Kidney glomerular epithelial cell (primary cell): Measurements from ENCODE around the gene METTL6.
"Not testable (repeated sequence)": the region's sequence is repeated elsewhere in the genome, so short reads cannot be mapped to it uniquely, and the experiment has no call there.

Experiments
- DNase-seq: peaks from one replicate; lab custom pipeline; 2025; lab: John Stamatoyannopoulos, UW

Gene METTL6

DNA sequence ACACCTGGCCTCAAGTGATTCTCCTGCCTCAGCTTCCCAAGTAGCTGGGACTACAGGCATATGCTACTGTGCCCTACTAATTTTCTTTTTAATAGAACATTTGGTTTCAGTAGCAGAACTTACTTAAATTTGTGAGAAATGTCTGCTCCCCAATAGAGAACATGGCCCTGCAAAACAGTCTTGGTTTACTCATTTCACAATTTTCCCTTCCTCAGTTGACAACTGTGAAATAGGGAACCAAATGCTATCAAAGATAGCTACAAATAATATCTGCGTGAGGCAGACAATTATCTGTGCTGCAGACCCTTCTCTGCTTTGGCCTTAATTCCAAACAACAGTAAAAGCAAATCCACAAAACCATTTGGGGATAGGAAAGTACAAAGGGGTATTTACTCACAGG is 22.6 kb downstream of the METTL6 start:
- no peak for DNase-seq

DNA sequence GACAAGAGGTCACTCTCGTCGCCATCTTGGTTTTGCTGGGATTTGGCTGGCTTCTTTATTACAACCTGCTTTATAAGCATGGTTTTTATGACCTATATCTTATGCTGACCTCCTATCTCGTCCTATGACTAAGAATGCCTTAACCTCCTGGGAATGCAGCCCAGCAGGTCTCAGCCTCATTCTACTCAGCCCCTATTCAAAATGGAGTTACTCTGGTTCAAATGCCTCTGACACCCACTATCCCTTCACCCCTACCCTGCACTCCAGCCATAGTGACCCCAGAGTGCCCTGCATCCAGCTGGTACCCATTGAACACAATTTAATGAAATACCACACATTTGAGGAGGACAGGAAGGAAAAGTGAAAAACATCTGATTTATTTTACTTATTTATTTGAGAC is 23.4 kb downstream of the METTL6 start:
- no peak for DNase-seq

DNA sequence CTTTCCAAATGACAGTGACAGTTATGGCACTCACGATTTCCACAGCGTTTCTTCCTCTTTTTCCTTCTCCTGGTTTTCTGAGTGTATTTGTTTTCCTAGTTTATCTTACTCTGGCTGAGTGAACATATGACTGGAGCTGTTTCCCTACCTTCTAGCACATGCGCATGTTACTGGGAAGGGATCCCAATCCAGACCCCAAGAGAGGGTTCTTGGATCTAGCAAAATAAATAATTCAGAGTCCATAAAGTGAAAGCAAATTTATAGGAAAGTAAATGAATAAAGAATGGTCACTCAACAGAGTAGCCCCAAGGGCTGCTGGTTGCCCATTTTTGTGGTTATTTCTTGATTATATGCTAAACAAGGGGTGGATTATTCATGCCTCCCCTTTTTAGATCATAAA is 23.8 kb downstream of the METTL6 start:
- no peak for DNase-seq

DNA sequence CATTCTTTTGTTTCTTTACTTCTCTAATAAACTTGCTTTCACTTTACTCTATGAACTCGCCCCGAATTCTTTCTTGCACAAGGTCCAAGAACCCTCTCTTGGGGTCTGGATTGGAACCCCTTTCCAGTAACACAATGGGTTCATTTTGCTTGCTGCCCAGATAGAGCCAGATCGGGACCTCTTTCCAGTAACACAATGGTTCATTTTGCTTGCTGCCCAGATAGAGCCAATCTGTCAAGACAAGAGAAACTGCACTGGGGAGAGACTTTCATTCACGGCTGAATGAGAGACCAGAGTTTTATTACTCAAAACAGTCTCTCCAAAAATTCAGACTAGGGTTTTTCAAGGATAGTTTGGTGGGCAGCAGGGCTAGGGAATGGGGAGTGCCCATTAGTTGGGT is 25.4 kb downstream of the METTL6 start:
- no peak for DNase-seq

DNA sequence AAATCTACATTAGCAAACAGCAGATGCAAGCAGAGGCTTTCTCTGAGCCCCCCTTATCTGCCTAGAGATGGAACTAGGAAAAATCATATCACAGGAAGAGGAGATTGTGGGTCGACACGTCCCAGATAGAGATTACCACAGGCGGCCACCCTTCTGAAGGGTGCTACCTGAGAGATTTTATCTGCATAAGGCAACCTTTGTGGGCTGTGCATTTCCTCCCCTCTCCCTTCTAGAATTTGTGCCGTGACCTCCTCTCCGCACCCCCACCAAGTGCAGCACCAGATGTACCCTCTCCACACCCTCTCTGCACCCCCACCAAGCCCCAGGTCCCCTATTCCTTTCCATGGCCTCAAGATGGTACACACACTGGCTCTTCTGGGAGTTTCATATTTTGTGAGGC is 27.4 kb downstream of the METTL6 start:
- no peak for DNase-seq

DNA sequence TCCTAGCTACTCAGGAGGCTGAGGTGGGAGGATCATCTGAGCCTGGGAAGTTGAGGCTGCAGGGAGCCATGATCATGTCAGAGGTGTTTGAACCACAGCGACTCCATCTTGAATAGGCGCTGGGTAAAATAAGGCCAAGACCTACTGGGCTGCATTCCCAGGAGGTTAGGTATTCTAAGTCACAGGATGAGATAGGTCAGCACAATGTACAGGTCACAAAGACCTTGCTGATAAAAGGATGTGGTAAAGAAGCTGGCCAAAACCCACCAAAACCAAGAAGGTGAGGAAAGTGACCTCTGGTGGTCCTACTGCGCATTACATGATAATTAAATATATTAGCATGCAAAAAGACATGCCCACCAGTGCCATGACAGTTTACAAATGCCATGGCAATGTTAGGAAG is 28.6 kb downstream of the METTL6 start:
- not testable (repeated sequence) for DNase-seq

DNA sequence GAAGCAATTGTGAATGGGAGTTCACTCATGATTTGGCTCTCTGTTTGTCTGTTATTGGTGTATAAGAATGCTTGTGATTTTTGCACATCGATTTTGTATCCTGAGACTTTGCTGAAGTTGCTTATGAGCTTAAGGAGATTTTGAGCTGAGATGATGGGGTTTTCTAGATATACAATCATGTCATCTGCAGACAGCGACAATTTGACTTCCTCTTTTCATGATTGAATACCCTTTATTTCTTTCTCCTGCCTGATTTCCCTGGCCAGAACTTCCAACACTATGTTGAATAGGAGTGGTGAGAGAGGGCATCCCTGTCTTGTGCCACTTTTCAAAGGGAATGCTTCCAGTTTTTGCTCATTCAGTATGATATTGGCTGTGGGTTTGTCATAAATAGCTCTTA is 34.1 kb downstream of the METTL6 start:
- DNase-seq, result not testable (repeated sequence)

DNA sequence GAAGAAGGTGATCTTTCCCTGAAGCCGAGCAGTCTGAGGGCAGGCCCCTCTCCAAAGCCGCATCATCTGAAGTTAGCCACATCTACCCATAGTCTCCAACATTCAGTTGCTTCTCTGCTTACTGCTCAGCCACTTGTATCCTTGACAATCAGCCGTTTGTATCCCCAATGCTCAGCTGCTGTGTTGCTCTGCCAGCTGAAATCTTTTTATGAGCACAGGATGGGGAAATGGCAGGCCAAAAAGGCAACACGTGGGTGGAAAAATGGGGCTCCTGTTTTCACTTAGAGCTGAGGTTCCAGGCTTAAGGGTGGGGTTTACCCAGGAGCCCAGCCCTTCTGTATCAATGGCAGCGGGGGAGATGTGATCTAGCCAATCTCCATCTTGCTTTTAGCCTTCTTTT is 36.3 kb downstream of the METTL6 start:
- DNase-seq, result no peak

DNA sequence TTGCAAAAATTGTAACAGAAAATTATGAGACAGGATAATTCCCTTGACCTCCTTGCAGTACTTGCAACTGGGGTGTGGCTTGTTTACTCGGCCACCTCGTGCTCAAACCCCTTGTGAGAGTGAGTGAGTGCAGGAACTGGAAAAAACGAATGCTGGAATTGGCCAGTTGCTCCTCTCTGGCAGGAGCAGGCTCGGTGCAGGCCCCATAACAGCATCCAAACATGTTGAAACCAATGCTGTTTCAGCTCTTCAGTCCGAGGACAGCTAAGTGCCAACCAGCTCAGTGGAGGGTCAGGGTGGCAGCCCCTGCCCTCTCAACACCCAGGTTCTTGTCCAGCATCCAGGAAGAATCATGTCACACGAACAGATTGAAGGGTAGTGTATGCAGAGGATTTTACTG is 36.9 kb downstream of the METTL6 start:
- no peak for DNase-seq

DNA sequence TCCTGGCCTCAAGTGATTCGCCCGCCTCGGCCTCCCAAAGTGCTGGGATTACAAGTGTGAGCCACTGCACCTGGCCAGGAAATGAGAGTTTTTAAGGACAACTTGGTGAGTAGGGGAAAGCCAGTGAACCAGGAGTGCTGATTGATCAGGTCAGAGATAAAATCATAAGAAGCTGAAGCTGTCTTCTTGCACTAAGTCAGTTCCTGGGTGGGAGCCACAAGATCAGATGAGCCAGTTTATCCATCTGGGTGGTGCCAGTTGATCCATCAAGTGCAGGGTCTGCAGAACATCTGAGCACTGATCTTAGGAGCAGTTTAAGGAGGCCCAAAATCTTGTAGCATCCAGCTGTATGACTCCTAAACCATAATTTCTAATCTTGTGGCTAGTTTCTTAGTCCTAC is 39.0 kb downstream of the METTL6 start:
- not testable (repeated sequence) for DNase-seq

DNA sequence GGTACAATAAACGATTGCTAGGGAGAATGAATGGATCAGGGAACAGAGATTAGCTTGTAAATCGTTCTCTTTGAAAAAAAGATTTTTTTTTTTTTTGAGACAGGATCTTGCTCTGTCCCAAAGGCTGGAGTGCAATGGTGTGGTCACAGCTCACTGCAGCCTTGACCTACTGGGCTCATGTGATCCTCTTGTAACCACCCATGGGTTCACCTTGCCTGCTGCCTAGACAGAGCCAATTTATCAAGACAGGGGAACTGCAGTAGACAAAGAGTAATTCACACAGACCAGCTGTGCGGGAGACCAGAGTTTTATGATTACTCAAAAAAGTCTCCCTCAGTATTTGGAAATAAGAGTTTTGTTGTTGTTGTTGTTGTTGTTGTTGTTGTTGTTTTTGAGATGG is 39.6 kb downstream of the METTL6 start:
- no peak for DNase-seq

DNA sequence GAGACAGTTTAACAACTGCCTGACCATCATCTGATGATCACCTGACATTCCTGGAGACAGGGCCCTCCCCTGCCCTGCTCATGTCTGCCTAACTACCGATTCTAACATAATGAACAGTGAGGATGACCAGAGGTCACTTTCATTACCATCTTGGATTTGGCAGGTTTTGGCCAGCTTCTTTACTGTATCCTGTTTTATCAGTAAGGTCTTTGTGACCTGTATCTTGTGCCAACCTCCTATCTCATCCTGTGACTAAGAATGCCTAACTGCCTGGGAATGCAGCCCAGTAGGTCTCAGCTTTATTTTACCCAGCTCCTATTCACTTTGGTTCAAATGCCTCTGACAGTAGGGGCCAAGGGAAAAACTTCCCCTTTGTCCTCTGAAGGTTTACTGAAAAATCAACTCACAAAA is 40.2 kb downstream of the METTL6 start:
- DNase-seq, result no peak

DNA sequence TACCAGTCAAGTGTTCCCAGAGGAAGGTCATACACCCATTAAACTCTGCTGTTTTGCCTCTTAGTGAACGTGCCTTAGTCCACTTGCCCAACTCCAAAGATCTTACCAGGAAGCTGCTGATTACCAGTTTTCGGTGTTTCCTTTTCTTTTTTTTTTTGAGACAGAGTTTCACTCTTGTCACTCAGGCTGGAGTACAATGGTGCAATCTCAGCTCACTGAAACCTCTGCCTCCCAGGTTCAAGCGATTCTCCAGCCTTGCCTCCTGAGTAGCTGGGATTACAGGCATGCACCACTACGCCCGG is 40.7 kb downstream of the METTL6 start:
- DNase-seq, result not testable (repeated sequence)

DNA sequence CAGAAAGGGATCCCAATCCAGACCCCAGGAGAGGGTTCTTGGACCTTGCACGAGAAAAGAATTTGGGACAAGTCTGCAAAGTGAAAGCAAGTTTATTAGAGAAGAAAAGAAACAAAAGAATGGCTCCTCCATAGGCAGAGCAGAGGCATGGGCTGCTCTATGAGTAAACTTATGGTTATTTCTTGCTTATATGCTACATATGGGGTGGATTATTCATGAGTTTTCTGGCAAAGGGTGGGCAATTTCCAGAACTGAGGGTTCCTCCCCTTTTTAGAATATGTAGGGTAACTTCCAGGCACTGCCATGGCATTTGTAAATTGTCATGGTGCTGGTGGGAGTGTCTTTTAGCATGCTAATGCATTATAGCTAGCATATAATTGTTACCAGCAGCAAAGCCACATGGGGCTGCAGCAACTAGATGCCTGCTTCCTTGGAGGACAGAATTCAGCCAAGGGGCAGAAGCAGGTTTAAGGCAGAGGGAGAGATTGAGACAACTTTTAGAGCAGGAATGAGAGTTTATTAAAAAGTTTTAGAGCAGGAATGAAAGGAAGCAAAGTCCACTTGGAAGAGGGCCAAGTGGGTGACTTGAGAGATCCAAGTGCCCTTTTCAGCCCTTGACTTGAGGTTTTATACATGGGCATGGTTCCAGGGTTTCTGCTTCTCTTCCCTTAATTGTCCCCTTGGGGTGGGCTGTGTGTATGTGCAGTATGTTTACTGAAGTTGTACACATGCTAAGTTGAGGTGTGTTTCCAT is 41.3 kb downstream of the METTL6 start:
- no peak for DNase-seq

DNA sequence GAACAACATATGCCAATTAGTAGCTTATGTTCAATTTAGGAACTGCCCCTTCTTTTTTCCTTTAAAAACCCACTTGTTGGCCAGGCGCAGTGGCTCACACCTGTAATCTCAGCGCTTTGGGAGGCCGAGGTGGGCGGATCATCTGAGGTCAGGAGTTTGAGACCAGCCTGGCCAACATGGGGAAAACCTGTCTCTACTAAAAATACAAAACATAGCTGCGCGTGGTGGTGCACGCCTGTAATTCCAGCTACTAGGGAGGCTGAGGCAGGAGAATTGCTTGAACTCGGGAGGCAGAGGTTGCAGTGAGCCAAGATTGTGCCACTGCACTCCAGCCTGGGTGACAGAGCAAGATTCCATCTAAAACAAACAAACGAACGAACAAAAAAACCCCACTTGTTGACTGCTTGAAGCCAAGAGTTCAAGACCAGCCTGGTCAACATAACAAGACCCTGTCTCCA is 42.1 kb downstream of the METTL6 start:
- not testable (repeated sequence) for DNase-seq

DNA sequence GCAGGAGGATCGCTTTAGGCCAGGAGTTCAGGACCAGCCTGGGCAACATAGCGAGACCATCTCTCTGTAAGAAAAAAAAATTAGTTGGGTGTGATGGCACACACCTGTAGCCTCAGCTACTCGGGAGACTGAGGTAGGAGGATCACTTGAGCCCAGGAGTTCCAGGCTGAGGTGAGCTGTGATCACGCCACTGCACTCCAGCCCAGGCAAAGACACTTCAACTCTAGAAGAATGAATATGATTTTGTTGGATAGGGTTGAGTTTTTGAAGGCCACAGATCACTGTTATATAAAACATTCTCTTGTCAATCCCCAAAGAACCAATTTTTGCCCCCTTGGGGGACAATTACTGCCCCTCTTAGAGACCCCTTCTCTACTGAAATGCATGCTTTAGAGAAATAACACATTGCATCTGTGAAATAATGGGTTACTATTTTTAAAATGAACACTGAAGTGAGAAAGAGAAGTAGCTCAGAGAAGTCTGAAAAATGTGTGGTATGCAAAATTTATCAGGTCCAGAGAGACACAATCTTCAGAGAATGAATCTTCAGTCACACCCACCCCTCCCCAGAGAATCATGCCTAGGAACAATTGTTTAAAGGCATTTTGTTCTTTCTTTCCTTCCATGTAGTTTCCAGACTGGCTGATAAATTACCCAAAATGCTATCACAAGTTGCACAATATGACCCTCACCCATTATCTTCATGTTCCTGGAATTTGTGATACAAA is 42.7 kb downstream of the METTL6 start:
- DNase-seq, result no peak

DNA sequence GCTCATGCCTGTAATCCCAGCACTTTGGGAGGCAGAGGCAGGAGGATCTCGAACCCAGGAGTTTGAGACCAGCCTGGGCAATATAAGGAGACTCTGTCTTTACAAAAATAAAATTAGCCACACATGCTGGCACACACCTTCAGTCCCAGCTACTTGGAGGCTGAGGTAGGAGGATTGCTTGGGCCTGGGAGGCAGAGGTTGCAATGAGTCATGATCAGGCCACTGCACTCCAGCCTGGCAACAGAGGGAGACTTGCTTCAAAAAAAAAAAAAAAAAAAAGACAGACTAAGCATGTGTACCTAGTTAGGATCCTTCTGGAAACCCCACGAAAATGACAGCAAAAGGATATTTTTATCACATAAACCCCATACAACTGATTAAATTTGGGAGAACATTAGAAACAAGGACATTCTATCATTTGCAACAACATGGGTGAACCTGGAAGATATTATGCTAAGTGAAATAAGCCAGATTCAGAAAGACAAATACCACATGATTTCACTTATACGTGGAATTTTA is 44.9 kb downstream of the METTL6 start:
- DNase-seq, result no peak

DNA sequence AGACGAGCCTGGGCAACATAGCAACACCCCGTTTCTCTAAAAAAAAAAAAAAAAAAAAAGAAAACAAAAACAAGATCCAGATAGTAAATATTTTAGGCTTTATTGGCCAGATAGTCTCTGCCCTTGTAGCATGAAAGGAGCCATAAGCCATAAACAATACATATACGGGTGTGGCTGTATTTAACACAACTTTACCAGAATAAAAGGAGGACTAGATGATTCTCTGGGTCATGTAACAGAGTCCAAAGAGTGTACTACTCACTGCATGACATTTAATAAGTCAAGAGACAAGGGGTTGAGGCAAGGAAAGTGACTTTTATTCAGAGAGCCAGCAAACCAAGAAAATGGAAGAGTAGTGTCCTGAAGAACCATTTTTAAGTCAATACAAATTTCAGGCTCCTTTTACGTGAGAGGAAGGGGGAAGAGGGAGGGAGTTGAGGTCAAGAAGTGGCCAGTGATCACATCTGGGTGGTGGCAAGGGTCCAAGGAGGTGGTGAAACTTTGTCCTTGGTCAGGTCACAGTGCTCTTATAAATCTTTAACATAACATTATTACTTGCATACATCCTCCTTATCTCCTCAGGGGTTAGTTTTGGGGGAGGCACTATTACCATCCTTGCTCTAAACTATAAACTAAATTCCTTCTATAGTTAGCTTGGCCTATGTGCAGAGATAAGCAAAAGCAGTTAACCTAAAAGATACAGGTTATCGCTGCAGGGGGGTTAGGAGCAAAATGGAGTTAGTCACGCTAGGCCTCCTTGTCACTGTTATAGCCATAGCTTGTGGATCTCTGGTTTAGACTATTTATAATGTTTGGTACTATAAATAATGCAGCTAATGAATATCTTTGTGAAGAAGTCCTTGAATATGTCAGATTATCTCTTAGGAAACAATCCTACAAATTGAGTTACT is 46.1 kb downstream of the METTL6 start:
- no peak for DNase-seq

DNA sequence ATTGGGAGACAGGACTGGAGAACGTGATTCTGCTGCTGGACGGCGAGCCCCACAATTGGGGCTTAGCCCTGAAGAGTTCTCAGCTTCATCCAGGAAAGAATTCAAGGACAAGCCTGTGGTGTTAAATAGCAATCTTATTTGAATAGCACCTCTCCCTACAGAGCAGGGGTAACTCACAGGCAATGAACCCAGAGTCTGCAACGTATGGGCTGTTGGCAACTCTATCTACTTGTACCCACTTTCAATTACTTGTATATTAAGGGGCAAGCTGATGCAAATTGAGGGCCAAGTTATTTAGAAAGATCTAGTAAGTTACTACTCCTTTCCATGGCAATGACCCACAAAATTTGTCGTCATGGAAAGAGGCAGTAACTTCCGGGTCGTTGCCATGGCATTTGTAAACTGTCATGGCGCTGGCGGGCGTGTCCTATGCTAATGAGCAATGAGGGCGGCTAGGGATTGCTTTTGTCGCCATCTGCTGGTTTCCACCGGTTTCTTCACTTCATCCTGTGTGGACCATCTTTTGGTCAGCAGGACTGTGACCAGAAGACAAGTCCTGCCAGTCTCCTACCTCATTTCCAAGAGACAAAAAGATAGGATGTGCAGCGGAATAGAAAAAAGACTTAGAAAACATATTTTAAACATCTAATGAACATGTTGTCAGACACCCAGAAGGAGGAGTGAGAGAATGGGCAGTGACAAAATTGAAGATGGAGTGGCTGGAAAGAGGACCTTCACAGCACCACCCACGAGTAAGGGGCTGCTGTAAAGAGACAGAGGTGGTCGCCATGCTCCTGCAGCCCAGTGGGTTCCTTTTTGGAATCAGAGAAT is 49.2 kb downstream of the METTL6 start:
- peak; percentile 91 for DNase-seq

DNA sequence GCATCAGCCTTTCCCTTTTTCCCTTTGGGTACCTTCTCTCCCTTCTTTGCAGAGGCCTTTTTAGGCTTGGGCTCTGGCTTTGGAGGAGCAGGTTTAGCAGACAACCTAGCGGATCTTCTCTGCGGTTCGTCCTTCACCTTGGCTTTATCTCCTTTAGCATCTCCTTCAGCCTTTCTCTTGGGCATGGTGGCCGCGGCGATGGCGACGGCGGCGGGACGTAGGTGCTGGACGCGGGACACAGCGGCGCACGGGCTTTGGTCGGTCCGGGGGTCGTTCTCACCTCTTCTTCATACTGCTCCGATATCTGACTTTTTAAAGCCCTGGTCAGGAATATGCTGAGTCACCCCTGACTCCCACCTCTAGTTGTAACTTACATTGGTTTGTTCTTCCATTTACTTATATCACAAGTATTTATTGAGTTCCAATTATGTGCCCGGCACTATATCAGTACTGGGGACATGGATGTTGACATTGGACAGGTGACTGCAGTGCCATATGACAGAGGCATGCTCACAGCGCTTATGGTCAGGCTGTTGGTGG is 51.8 kb downstream of the METTL6 start:
- DNase-seq, result no peak

DNA sequence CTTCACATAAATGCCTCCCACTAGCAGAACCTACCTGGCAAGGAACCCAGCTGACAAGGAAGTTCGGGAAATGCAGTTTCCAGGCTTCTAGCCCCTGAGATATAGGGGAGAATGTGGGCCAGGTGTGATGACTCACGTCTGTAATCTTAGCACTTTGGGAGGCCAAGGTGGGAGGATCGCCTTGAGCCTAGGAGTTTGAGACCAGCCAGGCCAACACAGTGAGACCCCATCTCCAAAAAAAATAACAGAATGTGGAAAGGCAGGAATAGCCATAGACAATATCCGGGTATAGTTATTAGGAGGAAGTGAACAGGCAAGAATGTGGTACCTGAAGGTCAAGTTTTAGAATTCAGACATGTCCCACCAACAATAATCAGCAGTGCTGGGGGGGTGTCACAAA is 54.4 kb downstream of the METTL6 start:
- no peak for DNase-seq
